Measurements from ENCODE around the gene TBX20.

DNA sequence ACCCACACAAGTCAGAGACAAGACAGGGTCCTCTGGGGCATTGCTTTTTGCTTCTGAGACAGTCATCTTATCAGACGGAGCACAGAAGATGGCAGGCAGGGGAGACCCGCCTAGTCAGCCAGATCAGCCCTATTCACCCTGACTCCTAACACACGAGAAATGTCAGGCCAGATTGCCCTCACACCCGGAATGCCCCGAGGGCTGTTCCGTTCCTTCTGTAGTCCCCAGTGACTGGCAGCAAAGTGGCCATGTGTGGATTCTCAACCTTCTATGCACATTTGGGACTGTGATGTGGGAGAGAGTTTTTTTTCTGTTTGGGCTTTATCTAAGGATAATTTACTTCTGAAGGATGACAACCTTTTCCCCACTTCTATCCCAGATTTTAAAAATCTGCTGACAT, 35.5 kb upstream of the TBX20 start:
- TF ChIP-seq, protein P1, sequence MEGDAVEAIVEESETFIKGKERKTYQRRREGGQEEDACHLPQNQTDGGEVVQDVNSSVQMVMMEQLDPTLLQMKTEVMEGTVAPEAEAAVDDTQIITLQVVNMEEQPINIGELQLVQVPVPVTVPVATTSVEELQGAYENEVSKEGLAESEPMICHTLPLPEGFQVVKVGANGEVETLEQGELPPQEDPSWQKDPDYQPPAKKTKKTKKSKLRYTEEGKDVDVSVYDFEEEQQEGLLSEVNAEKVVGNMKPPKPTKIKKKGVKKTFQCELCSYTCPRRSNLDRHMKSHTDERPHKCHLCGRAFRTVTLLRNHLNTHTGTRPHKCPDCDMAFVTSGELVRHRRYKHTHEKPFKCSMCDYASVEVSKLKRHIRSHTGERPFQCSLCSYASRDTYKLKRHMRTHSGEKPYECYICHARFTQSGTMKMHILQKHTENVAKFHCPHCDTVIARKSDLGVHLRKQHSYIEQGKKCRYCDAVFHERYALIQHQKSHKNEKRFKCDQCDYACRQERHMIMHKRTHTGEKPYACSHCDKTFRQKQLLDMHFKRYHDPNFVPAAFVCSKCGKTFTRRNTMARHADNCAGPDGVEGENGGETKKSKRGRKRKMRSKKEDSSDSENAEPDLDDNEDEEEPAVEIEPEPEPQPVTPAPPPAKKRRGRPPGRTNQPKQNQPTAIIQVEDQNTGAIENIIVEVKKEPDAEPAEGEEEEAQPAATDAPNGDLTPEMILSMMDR (IDR thresholded peaks at IDR 0.05; ENCODE audit: low read depth, low read length), result no peak
- no peak for TF ChIP-seq MYC (IDR thresholded peaks at IDR 0.05; ENCODE audit: low read depth, low read length)

All from NB4 (cell line).